GM12892 (cell line): ENCODE data around the gene FGFR2.

ENCODE experiments used
- POLR2A ChIP-seq: IDR thresholded peaks from 2 replicates; pipeline ENCODE4 v1.6.1; 2011; ENCODE audit warnings: low read depth, low read length, control low read depth
- POLR2AphosphoS5 ChIP-seq: IDR thresholded peaks from 2 replicates; pipeline ENCODE4 v1.6.1; 2011; ENCODE audit warnings: low read depth, low read length, control low read depth
- TAF1 ChIP-seq: IDR thresholded peaks from 2 replicates; pipeline ENCODE4 v1.6.1; 2011; ENCODE audit warnings: low read depth, mild to moderate bottlenecking, control low read depth, low read length, borderline replicate concordance

DNA sequence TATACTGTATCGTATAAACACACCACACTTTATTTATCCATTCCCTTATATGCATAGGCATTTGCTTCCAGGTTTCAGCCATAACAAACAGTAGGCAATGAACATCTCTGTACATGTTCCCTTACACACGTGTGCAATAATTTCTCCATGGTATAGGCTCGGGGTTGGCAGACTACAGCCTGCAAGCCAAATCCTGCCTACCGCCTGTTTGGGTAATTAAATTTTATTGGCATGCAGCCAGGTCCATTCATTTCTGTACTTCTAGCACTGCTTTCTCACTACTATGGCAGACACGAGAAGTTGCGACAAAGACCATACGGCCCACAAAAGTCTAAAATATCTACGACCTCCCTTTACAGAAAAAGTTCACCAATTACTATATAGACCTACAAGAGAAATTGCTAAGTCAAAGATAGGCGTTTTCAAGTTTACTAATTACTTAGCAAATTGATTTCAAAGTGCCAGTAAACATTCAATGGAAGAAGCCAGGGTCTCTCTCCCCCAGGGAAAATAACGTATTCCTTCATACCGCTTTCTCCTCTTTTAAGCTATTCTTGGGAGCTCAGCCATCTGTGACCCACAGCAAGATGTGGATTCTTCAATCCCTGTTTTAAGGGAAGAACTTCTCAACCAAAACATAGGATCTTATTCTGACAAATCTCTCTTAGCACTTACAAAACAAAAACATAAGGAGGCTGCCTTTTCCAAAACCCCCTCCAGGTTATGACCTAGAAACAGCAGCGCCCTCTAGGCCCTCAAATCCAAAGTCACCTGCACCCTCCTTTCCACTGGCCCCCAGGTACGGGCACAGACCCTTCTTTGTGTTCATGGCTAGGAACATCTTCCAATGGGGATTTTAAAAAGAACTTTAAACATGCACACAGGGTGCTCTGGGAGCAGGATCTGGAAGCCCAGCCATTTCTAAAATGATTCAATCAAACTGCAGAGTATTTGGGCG, 100.5 kb downstream of the FGFR2 start:
- TF ChIP-seq POLR2AphosphoS5, result no peak
- no peak for TF ChIP-seq TAF1
- TF ChIP-seq POLR2A, result no peak
